Measurements from ENCODE around the gene VSTM1. TPM values are rescaled to one million over a fixed set of nuclear protein-coding genes. Genes with fewer than 3 reads are reported as not detected.

The VSTM1 gene
- total RNA-seq, 1 experiment from 2014 or later = not detected

GRCh38 chr19:54107876-54108490 lies 44.3 kb upstream of the VSTM1 start:
- no peaks in the 10 kb centered on the region for H3K27me3 Mint-ChIP-seq (ENCODE audit: insufficient read depth, unreplicated experiment)
- no peak overlapping the region for H3K27ac Mint-ChIP-seq (ENCODE audit: unreplicated experiment)
- ChIA-PET CTCF (no interaction called here), POLR2A (no interaction called here)
- intact Hi-C loops (cut with micrococcal nuclease; ENCODE audit: unreplicated experiment) = no loop called here
- H3K9me3 ChIP-seq = no peaks in the 10 kb centered on the region
- no peaks in the 10 kb centered on the region for H3K4me1 ChIP-seq
- no peaks in the 10 kb centered on the region for H3K27me3 ChIP-seq (replicated peaks; ENCODE audit: control insufficient read depth, insufficient read depth, low read length)
- no TSS peak for BruUV-seq (replicated peaks)
- peaks cover 13% of the 10 kb centered on the region for H3K4me1 Mint-ChIP-seq (ENCODE audit: low read depth, unreplicated experiment)
- no peak overlapping the region for H3K4me3 Mint-ChIP-seq (ENCODE audit: unreplicated experiment)
- peak in 1 of 2 experiments; percentile 25 for DNase-seq
- no peak overlapping the region for H3K4me3 ChIP-seq (ENCODE audit: low read depth, low read length)
- no peaks in the 10 kb centered on the region for H3K9me3 Mint-ChIP-seq (ENCODE audit: unreplicated experiment)
- H3K36me3 ChIP-seq (ENCODE audit: control insufficient read depth, insufficient read depth, low read length) = peaks cover 4% of the 10 kb centered on the region
- peaks cover 65% of the 10 kb centered on the region for H3K36me3 Mint-ChIP-seq (ENCODE audit: insufficient read depth, unreplicated experiment)
- TF ChIP-seq CTCF (IDR thresholded peaks at IDR 0.05; ENCODE audit: insufficient read depth in 1 of 2, low read depth in 1 of 2, low read length in 1 of 2, severe bottlenecking in 1 of 2, unreplicated experiment in 1 of 2) = no peak

GRCh38 chr19:54106716-54107115 lies 43.0 kb upstream of the VSTM1 start:
- Mint-ChIP-seq H3K4me1 (ENCODE audit: low read depth, unreplicated experiment) (peaks cover 13% of the 10 kb centered on the region), H3K27me3 (ENCODE audit: insufficient read depth, unreplicated experiment) (no peaks in the 10 kb centered on the region), H3K9me3 (ENCODE audit: unreplicated experiment) (no peaks in the 10 kb centered on the region), H3K27ac (ENCODE audit: unreplicated experiment) (no peak overlapping the region), H3K4me3 (ENCODE audit: unreplicated experiment) (no peak overlapping the region), H3K36me3 (ENCODE audit: insufficient read depth, unreplicated experiment) (peaks cover 65% of the 10 kb centered on the region)
- no TSS peak for BruUV-seq (replicated peaks)
- no peak for TF ChIP-seq CTCF (IDR thresholded peaks at IDR 0.05; ENCODE audit: insufficient read depth in 1 of 2, low read depth in 1 of 2, low read length in 1 of 2, severe bottlenecking in 1 of 2, unreplicated experiment in 1 of 2)
- Histone ChIP-seq H3K36me3 (ENCODE audit: control insufficient read depth, insufficient read depth, low read length) (peaks cover 4% of the 10 kb centered on the region), H3K9me3 (no peaks in the 10 kb centered on the region), H3K4me3 (ENCODE audit: low read depth, low read length) (no peak overlapping the region), H3K27me3 (replicated peaks; ENCODE audit: control insufficient read depth, insufficient read depth, low read length) (no peaks in the 10 kb centered on the region), H3K4me1 (no peaks in the 10 kb centered on the region)
- POLR2A ChIA-PET = no interaction called here
- CTCF ChIA-PET = interaction anchor here (0.8 kb wide), 1 partner anchor 8 kb away, joined by 3 read pairs; no protein-coding TSS in a partner anchor
- DNase-seq = peak in 1 of 2 experiments; percentile 25
- intact Hi-C loops (cut with micrococcal nuclease; ENCODE audit: unreplicated experiment) = no loop called here

GRCh38 chr19:54105796-54106195 lies 42.1 kb upstream of the VSTM1 start:
- CTCF ChIA-PET = interaction anchor here (0.8 kb wide), 1 partner anchor 9 kb away, joined by 3 read pairs; no protein-coding TSS in a partner anchor
- no peak overlapping the region for H3K4me3 Mint-ChIP-seq (ENCODE audit: unreplicated experiment)
- peaks cover 2% of the 10 kb centered on the region for H3K36me3 ChIP-seq (ENCODE audit: control insufficient read depth, insufficient read depth, low read length)
- peaks cover 13% of the 10 kb centered on the region for H3K4me1 Mint-ChIP-seq (ENCODE audit: low read depth, unreplicated experiment)
- H3K36me3 Mint-ChIP-seq (ENCODE audit: insufficient read depth, unreplicated experiment) = peaks cover 60% of the 10 kb centered on the region
- no peaks in the 10 kb centered on the region for H3K27me3 ChIP-seq (replicated peaks; ENCODE audit: control insufficient read depth, insufficient read depth, low read length)
- no peak for DNase-seq
- H3K27me3 Mint-ChIP-seq (ENCODE audit: insufficient read depth, unreplicated experiment) = no peaks in the 10 kb centered on the region
- no peak overlapping the region for H3K4me3 ChIP-seq (ENCODE audit: low read depth, low read length)
- TF ChIP-seq CTCF (IDR thresholded peaks at IDR 0.05; ENCODE audit: insufficient read depth in 1 of 2, low read depth in 1 of 2, low read length in 1 of 2, severe bottlenecking in 1 of 2, unreplicated experiment in 1 of 2) = no peak
- H3K9me3 ChIP-seq = no peaks in the 10 kb centered on the region
- no peaks in the 10 kb centered on the region for H3K4me1 ChIP-seq
- BruUV-seq (replicated peaks) = no TSS peak
- POLR2A ChIA-PET = no interaction called here
- no peaks in the 10 kb centered on the region for H3K9me3 Mint-ChIP-seq (ENCODE audit: unreplicated experiment)
- intact Hi-C loops (cut with micrococcal nuclease; ENCODE audit: unreplicated experiment) = no loop called here
- H3K27ac Mint-ChIP-seq (ENCODE audit: unreplicated experiment) = peak overlapping the region; percentile 60

Data from Caco-2 (cell line).